ENCODE results near the gene CELF1. TPM values are rescaled to one million over a fixed set of nuclear protein-coding genes. Genes with fewer than 3 reads are reported as not detected.
A peak's percentile ranks its signal among the peaks of the same experiment; 100 is the strongest.

CELF1 gene
- polyA plus RNA-seq, 1 donor from 2014 or later: 209 TPM

- Histone ChIP-seq H3K27me3 (ENCODE audit: insufficient read depth, low read depth, low read length) (no peaks in the 10 kb centered on the region), H3K36me3 (ENCODE audit: insufficient read depth, low read length) (no peaks in the 10 kb centered on the region), H3K79me2 (replicated peaks; ENCODE audit: insufficient read depth, low read length) (peaks cover 12% of the 10 kb centered on the region), H3K4me2 (ENCODE audit: low read length) (peak within 1 kb of the TSS; percentile 92), H3K9me3 (ENCODE audit: low read length) (no peaks in the 10 kb centered on the region), H3K27ac (ENCODE audit: low read length) (peak within 1 kb of the TSS; percentile 85), H3K4me3 (ENCODE audit: low read length) (peak within 1 kb of the TSS; percentile 82), H4K20me1 (ENCODE audit: insufficient read depth) (no peaks in the 10 kb centered on the region), H3K9me2 (ENCODE audit: insufficient read depth, low read length) (no peaks in the 10 kb centered on the region), H3F3A (ENCODE audit: insufficient read depth, low read length, poor library complexity, severe bottlenecking) (no peaks in the 10 kb centered on the region), H2AFZ (ENCODE audit: low read depth, low read length) (peak within 1 kb of the TSS; percentile 100), H3K9ac (ENCODE audit: low read length) (peak within 1 kb of the TSS; percentile 91)
- TF ChIP-seq EP300 (conservative IDR thresholded peaks at IDR 0.05; ENCODE audit: poor library complexity, severe bottlenecking) (peak; percentile 99), MXI1 (conservative IDR thresholded peaks at IDR 0.05; ENCODE audit: poor library complexity, severe bottlenecking) (peak; percentile 80), EZH2 (IDR thresholded peaks at IDR 0.05; ENCODE audit: borderline replicate concordance, insufficient read depth, low read length, poor library complexity, severe bottlenecking) (no peak), CTCF (IDR thresholded peaks at IDR 0.05; ENCODE audit: poor library complexity, severe bottlenecking) (no peak), REST (IDR thresholded peaks at IDR 0.05; ENCODE audit: borderline replicate concordance) (peak; percentile 92), RAD21 (conservative IDR thresholded peaks at IDR 0.05) (peak; percentile 50), SMC3 (conservative IDR thresholded peaks at IDR 0.05; ENCODE audit: poor library complexity) (peak; percentile 45), POLR2AphosphoS5 (IDR thresholded peaks at IDR 0.05) (peak; percentile 92), TAF1 (IDR thresholded peaks at IDR 0.05; ENCODE audit: low read depth) (peak; percentile 85)
Observed at GRCh38 chr11:47426062-47426956, 126.6 kb downstream of the CELF1 start, which contains the start of gene PSMC3. Gene PSMC3 (minus strand): TSS chr11:47426439. CDS start chr11:47426279, 160 bp downstream.

GRCh38 chr11:47425611-47426010, 127.3 kb downstream of the CELF1 start:
- TF ChIP-seq RAD21 (conservative IDR thresholded peaks at IDR 0.05) (no peak), TAF1 (IDR thresholded peaks at IDR 0.05; ENCODE audit: low read depth) (no peak), POLR2AphosphoS5 (IDR thresholded peaks at IDR 0.05) (no peak), EP300 (conservative IDR thresholded peaks at IDR 0.05; ENCODE audit: poor library complexity, severe bottlenecking) (no peak), CTCF (IDR thresholded peaks at IDR 0.05; ENCODE audit: poor library complexity, severe bottlenecking) (no peak), SMC3 (conservative IDR thresholded peaks at IDR 0.05; ENCODE audit: poor library complexity) (no peak)
- Histone ChIP-seq H3K4me3 (ENCODE audit: low read length) (peak overlapping the region; percentile 82), H3K9me3 (ENCODE audit: low read length) (no peaks in the 10 kb centered on the region), H3K27me3 (ENCODE audit: insufficient read depth, low read depth, low read length) (no peaks in the 10 kb centered on the region), H3K9ac (ENCODE audit: low read length) (peak overlapping the region; percentile 91), H4K20me1 (ENCODE audit: insufficient read depth) (no peaks in the 10 kb centered on the region), H3K9me2 (ENCODE audit: insufficient read depth, low read length) (no peaks in the 10 kb centered on the region), H3K79me2 (replicated peaks; ENCODE audit: insufficient read depth, low read length) (peaks cover 12% of the 10 kb centered on the region), H3K36me3 (ENCODE audit: insufficient read depth, low read length) (no peaks in the 10 kb centered on the region), H3K4me2 (ENCODE audit: low read length) (peak overlapping the region; percentile 92), H3K27ac (ENCODE audit: low read length) (peak overlapping the region; percentile 85), H2AFZ (ENCODE audit: low read depth, low read length) (peak overlapping the region; percentile 100), H3F3A (ENCODE audit: insufficient read depth, low read length, poor library complexity, severe bottlenecking) (no peaks in the 10 kb centered on the region)

All from neural cell (in vitro differentiated cells).